Loucy (cell line): ENCODE data around the gene PARVB.

Experiments used
- H2AFZ ChIP-seq: fragments of 200-600 bp; sonication (generic); 2 replicates; pipeline ENCODE4 v1.6.0; 2016; ENCODE audit warnings: antibody characterized with exemption, mild to moderate bottlenecking, low read length, moderate library complexity
- H3F3A ChIP-seq: fragments of 200-600 bp; 2 replicates; pipeline ENCODE4 v1.6.0; 2016; ENCODE audit warnings: antibody characterized with exemption, low read depth, mild to moderate bottlenecking
- H3K27me3 ChIP-seq: fragments of 200-600 bp; sonication (generic); 2 replicates; pipeline ENCODE4 v1.6.1; 2014; ENCODE audit warnings: low read length, mild to moderate bottlenecking; ENCODE audit not compliant: insufficient read depth, poor library complexity, severe bottlenecking
- H3K36me3 ChIP-seq: fragments of 200-600 bp; sonication (generic); 2 replicates; pipeline ENCODE4 v1.6.1; 2016; ENCODE audit warnings: low read length; ENCODE audit not compliant: insufficient read depth
- H3K4me1 ChIP-seq: fragments of 200-600 bp; sonication (generic); 2 replicates; pipeline ENCODE4 v1.5.1; 2014; ENCODE audit warnings: low read length, mild to moderate bottlenecking; ENCODE audit not compliant: insufficient read depth, poor library complexity, severe bottlenecking
- H3K4me2 ChIP-seq: fragments of 200-600 bp; sonication (generic); 2 replicates; pipeline ENCODE4 v1.6.0; 2014; ENCODE audit warnings: antibody characterized with exemption, low read length, low read depth, mild to moderate bottlenecking; ENCODE audit not compliant: poor library complexity, severe bottlenecking
- H3K4me3 ChIP-seq: fragments of 200-600 bp; sonication (generic); 2 replicates; pipeline ENCODE4 v1.5.1; 2014; ENCODE audit warnings: low read length, mild to moderate bottlenecking, mixed read lengths; ENCODE audit not compliant: poor library complexity, severe bottlenecking
- H3K79me2 ChIP-seq: fragments of 200-600 bp; sonication (generic); 2 replicates; pipeline ENCODE4 v1.6.1; 2014; ENCODE audit warnings: low read length; ENCODE audit not compliant: insufficient read depth
- H3K9ac ChIP-seq: fragments of 200-600 bp; sonication (generic); 2 replicates; pipeline ENCODE4 v1.6.0; 2014; ENCODE audit warnings: mild to moderate bottlenecking, low read depth, low read length, moderate library complexity; ENCODE audit not compliant: poor library complexity, severe bottlenecking
- H3K9me2 ChIP-seq: fragments of 200-600 bp; sonication (generic); replicated peaks from 2 replicates; pipeline ENCODE4 v1.6.1; 2016; ENCODE audit warnings: low read depth, low read length, mixed read lengths
- H3K9me3 ChIP-seq: fragments of 200-600 bp; sonication (generic); 2 replicates; pipeline ENCODE4 v1.6.1; 2014; ENCODE audit warnings: mild to moderate bottlenecking, antibody characterized with exemption, low read length, low read depth; ENCODE audit not compliant: insufficient read depth
- H4K20me1 ChIP-seq: fragments of 200-600 bp; sonication (generic); 2 replicates; pipeline ENCODE4 v1.6.0; 2014; ENCODE audit warnings: antibody characterized with exemption, low read length, mild to moderate bottlenecking; ENCODE audit not compliant: insufficient read depth, poor library complexity, severe bottlenecking
- EZH2phosphoT487 ChIP-seq: fragments of 200-600 bp; IDR thresholded peaks from 2 replicates; pipeline ENCODE4 v1.6.1; 2018; ENCODE audit warnings: antibody characterized with exemption, mild to moderate bottlenecking, moderate library complexity, borderline replicate concordance
- TF ChIP-seq, protein P1 (sequence below): fragments of 200-600 bp; sonication (generic); conservative IDR thresholded peaks from 2 replicates; pipeline ENCODE4 v1.5.1; 2014; ENCODE audit warnings: mild to moderate bottlenecking, antibody characterized with exemption, low read length

The PARVB gene

DNA sequence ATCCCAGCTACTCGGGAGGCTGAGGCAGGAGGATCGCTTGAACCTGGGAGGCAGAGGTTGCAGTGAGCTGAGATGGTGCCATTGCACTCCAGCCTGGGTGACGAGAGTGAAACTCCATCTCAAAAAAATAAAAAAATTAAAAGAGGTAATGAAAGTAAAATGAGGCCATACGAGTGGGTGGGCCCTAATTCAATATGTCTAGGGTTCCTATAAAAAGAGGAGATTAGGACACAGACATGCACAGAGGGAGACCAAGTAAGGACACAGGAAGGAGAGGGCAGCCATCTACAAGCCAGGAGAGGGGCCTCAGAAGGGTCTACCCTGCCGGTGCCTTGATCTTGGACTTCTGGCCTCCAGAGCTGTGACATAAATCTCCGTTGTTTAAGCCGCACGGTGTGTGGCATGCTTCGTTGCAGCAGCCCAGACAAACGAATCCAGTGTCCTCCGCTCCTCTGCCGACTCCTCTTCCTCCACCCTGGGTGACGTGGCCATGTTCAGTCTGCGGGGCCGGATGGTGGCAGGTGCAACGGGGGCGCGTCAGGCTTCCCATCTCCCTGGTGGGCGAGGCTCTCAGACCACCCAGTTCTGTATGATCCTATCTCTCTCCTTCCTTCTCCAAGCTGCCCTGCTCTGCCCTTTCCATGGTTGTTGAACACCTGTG is 105.0 kb downstream of the PARVB start:
- Histone ChIP-seq H2AFZ (no peak overlapping the region), H3K4me2 (no peak overlapping the region), H3F3A (no peaks in the 10 kb centered on the region), H3K9me3 (0 out of 2 replicates have a peak, but pooled peaks cover 5% of the 10 kb centered on the region), H3K9me2 (no peaks in the 10 kb centered on the region), H3K27me3 (no peaks in the 10 kb centered on the region), H3K79me2 (no peaks in the 10 kb centered on the region), H4K20me1 (no peaks in the 10 kb centered on the region), H3K36me3 (no peaks in the 10 kb centered on the region; the same call in 1 of the 2 replicates), H3K4me3 (no peak overlapping the region), H3K4me1 (peaks cover 4% of the 10 kb centered on the region), H3K9ac (no peak overlapping the region)
- TF ChIP-seq, protein P1, sequence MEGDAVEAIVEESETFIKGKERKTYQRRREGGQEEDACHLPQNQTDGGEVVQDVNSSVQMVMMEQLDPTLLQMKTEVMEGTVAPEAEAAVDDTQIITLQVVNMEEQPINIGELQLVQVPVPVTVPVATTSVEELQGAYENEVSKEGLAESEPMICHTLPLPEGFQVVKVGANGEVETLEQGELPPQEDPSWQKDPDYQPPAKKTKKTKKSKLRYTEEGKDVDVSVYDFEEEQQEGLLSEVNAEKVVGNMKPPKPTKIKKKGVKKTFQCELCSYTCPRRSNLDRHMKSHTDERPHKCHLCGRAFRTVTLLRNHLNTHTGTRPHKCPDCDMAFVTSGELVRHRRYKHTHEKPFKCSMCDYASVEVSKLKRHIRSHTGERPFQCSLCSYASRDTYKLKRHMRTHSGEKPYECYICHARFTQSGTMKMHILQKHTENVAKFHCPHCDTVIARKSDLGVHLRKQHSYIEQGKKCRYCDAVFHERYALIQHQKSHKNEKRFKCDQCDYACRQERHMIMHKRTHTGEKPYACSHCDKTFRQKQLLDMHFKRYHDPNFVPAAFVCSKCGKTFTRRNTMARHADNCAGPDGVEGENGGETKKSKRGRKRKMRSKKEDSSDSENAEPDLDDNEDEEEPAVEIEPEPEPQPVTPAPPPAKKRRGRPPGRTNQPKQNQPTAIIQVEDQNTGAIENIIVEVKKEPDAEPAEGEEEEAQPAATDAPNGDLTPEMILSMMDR, result no peak
- TF ChIP-seq EZH2phosphoT487, result no peak

- Histone ChIP-seq H3F3A (no peaks in the 10 kb centered on the region), H2AFZ (no peak overlapping the region), H3K4me2 (no peak overlapping the region), H4K20me1 (no peaks in the 10 kb centered on the region), H3K9me2 (no peaks in the 10 kb centered on the region), H3K36me3 (no peaks in the 10 kb centered on the region; the same call in 1 of the 2 replicates), H3K4me1 (peaks cover 5% of the 10 kb centered on the region), H3K9me3 (0 out of 2 replicates have a peak, but pooled peaks cover 5% of the 10 kb centered on the region), H3K4me3 (no peak overlapping the region), H3K79me2 (no peaks in the 10 kb centered on the region), H3K27me3 (no peaks in the 10 kb centered on the region), H3K9ac (no peak overlapping the region)
- TF ChIP-seq, protein P1, result no peak
- no peak for TF ChIP-seq EZH2phosphoT487
Measured at GRCh38 chr22:44129619-44129976, 105.5 kb downstream of the PARVB start.

DNA sequence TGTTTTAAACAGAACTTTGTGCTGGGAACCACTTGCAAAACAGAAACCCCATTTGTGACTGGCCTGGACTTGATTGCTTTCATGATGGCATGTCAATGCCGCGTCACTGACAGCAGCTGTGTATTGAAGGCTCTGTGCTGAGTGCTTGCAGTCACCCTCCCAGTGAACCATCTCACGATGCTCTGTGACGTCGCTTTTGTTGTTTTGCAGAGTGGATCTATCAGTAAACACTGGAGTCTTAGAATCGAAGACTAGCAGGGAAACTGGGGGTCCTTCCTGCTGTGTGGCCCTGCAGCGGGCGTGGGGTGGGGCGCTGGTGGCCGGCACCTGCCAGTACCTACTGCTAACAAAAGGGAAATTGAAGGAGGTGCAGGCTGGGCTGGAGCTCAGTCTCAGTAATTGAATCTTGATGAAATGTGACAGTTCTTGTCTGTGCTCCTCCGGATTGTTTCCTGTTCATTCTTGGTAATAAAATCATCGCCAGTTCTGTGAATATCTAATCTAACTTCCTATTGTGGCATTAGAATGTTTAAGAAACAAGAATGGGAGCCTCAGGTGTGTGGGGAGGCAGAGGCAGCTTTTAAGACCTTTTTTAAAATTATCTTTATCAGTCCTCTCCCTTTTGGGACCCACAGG is 106.1 kb downstream of the PARVB start:
- H3K36me3 ChIP-seq, result no peaks in the 10 kb centered on the region; the same call in 1 of the 2 replicates
- 0 out of 2 replicates have a peak, but pooled peaks cover 5% of the 10 kb centered on the region for H3K9me3 ChIP-seq
- TF ChIP-seq, protein P1, result no peak
- no peak for TF ChIP-seq EZH2phosphoT487
- H2AFZ ChIP-seq, result no peak overlapping the region
- peaks cover 11% of the 10 kb centered on the region for H3K4me1 ChIP-seq
- H3K9ac ChIP-seq, result no peak overlapping the region
- H3K4me3 ChIP-seq, result no peak overlapping the region
- no peaks in the 10 kb centered on the region for H3K27me3 ChIP-seq
- no peaks in the 10 kb centered on the region for H3K79me2 ChIP-seq
- no peaks in the 10 kb centered on the region for H4K20me1 ChIP-seq
- H3K4me2 ChIP-seq, result no peak overlapping the region
- no peaks in the 10 kb centered on the region for H3K9me2 ChIP-seq
- no peaks in the 10 kb centered on the region; the same call in 1 of the 2 replicates for H3F3A ChIP-seq
